ENCODE results near the gene MEI1. TPM values are rescaled to one million over a fixed set of nuclear protein-coding genes. Genes with fewer than 3 reads are reported as not detected.

MEI1 gene
- total RNA-seq, 4 donors from 2014 or later, result 0.70 to 1.9 TPM; not detected in 2

DNA sequence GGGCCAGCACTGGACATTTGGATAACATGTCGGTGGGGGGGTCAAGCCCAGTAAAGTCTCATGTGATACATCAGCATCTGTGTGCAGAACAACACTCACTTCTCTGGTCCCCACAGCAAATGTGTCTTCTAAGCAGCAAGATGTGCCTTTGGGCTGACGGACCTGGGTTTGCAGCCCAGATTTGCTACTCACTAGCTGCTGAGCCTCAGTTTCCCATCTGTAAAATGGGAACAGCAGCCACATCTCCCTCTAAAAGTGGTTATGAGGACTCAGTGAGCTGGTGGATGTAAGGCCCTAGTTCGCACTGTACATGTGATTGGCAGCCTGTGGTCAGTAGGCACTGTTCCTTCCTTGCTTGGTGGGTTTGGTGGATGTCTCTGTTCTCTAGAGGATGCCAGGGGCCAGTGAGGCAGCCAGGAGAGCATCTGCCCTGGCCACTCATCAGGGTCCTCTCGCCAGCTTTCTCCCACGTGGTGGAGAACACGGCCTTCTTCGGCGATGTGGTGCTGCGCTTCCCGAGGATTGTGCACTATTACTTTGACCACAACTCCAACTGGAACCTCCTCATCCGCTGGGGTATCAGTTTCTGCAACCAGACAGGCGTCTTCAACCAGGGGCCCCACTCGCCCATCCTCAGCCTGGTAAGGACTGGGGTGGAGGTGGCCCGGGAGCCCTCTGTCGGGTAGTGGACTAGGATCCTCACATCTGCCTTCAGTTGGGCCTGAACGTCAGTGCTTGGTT is 113.7 kb downstream of the MEI1 start:
- H3K27ac ChIP-seq, result no peak overlapping the region
- no peak for TF ChIP-seq POLR2A (IDR thresholded peaks at IDR 0.05)
- TF ChIP-seq, protein P1, sequence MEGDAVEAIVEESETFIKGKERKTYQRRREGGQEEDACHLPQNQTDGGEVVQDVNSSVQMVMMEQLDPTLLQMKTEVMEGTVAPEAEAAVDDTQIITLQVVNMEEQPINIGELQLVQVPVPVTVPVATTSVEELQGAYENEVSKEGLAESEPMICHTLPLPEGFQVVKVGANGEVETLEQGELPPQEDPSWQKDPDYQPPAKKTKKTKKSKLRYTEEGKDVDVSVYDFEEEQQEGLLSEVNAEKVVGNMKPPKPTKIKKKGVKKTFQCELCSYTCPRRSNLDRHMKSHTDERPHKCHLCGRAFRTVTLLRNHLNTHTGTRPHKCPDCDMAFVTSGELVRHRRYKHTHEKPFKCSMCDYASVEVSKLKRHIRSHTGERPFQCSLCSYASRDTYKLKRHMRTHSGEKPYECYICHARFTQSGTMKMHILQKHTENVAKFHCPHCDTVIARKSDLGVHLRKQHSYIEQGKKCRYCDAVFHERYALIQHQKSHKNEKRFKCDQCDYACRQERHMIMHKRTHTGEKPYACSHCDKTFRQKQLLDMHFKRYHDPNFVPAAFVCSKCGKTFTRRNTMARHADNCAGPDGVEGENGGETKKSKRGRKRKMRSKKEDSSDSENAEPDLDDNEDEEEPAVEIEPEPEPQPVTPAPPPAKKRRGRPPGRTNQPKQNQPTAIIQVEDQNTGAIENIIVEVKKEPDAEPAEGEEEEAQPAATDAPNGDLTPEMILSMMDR (IDR thresholded peaks at IDR 0.05), result no peak
- no peaks in the 10 kb centered on the region for H3K4me1 ChIP-seq
- H3K27me3 ChIP-seq, result no peaks in the 10 kb centered on the region
- H3K4me3 ChIP-seq, result no peak overlapping the region
- DNase-seq, result no peak
- no peaks in the 10 kb centered on the region for H3K36me3 ChIP-seq
- intact Hi-C loops (cut with DNase I; ENCODE audit: low total_unique reads), result no loop called here
- no peaks in the 10 kb centered on the region for H3K9me3 ChIP-seq

DNA sequence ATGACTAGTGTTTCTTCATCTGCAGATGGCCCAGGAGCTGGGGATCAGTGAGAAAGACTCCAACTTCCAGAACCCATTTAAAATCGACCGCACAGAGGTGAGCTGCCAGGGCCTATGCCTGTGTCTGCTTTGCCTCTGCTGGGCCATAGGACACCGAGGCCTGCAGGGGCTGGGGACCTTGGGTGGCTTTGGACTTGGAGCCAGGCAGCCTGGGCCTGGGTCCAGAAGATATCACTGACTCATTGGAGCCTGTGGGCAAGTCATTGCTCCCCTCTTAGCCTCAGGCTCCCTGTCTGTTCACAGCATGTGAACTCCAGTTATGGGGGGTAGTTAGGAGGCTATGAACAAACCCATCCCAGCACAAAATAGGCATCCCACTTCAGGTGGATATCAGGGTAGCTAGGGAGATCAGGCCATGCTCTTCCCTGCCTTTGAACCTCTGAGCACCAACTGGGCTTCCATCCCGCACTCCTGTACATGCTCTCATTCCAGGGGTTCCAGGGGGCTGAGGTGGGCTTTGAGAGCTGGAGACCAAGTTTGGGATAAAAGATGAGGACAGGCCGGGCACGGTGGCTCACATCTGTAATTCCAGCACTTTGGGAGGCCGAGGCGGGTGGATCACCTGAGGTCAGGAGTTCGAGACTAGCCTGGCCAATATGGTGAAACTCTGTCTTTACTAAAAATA is 114.6 kb downstream of the MEI1 start:
- intact Hi-C loops (cut with DNase I; ENCODE audit: low total_unique reads), result no loop called here
- no peak overlapping the region for H3K27ac ChIP-seq
- H3K9me3 ChIP-seq, result no peaks in the 10 kb centered on the region
- H3K36me3 ChIP-seq, result no peaks in the 10 kb centered on the region
- no peaks in the 10 kb centered on the region for H3K27me3 ChIP-seq
- no peak overlapping the region for H3K4me3 ChIP-seq
- DNase-seq, result no peak
- no peak for TF ChIP-seq POLR2A (IDR thresholded peaks at IDR 0.05)
- TF ChIP-seq, protein P1 (IDR thresholded peaks at IDR 0.05), result no peak
- no peaks in the 10 kb centered on the region for H3K4me1 ChIP-seq

DNA sequence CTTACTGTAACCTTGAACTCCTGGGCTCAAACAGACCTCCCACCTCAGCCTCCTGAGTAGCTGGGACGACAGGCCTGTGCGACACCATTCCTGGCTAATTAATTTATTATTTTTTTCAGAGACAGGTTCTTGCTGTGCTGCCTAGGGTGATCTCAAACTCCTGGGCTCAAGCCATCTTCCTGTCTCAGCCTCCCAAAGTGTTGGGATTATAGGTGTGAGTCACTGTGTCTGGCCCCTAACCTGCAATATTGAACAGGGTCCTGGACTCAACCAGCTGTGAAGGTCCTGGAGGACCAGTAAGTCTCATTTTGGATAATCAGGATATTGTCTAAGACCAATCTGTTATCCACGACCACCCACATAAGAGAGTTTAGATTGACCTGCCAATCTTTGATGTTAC is 116.4 kb downstream of the MEI1 start:
- TF ChIP-seq, protein P1 (IDR thresholded peaks at IDR 0.05), result no peak
- TF ChIP-seq POLR2A (IDR thresholded peaks at IDR 0.05), result no peak
- Histone ChIP-seq H3K4me3 (no peak overlapping the region), H3K9me3 (no peaks in the 10 kb centered on the region), H3K36me3 (no peaks in the 10 kb centered on the region), H3K27me3 (no peaks in the 10 kb centered on the region), H3K4me1 (no peaks in the 10 kb centered on the region), H3K27ac (no peak overlapping the region)
- DNase-seq, result no peak
- intact Hi-C loops (cut with DNase I; ENCODE audit: low total_unique reads), result no loop called here

DNA sequence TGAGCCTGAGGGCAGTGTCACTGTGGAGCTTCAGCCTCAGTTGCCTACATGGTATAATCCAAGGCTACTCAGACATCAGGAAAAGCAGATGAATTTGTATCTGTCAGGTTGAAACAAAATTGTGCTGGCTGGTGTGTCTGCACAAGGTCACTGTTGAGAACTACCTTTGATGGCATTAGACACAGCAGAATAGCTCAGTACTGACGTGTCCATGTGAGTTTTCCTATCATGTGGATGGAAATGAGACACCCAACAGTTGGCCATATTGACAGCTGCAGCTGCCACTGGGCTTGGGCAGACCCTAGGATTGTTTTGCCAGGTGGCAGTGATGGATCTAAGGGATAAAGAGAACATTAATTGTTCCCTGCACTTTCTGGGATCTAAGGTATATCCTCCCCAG is 116.9 kb downstream of the MEI1 start:
- no peak overlapping the region for H3K27ac ChIP-seq
- intact Hi-C loops (cut with DNase I; ENCODE audit: low total_unique reads), result no loop called here
- no peaks in the 10 kb centered on the region for H3K4me1 ChIP-seq
- no peaks in the 10 kb centered on the region for H3K36me3 ChIP-seq
- H3K9me3 ChIP-seq, result no peaks in the 10 kb centered on the region
- no peak overlapping the region for H3K4me3 ChIP-seq
- DNase-seq, result no peak
- no peak for TF ChIP-seq POLR2A (IDR thresholded peaks at IDR 0.05)
- TF ChIP-seq, protein P1 (IDR thresholded peaks at IDR 0.05), result no peak
- no peaks in the 10 kb centered on the region for H3K27me3 ChIP-seq

DNA sequence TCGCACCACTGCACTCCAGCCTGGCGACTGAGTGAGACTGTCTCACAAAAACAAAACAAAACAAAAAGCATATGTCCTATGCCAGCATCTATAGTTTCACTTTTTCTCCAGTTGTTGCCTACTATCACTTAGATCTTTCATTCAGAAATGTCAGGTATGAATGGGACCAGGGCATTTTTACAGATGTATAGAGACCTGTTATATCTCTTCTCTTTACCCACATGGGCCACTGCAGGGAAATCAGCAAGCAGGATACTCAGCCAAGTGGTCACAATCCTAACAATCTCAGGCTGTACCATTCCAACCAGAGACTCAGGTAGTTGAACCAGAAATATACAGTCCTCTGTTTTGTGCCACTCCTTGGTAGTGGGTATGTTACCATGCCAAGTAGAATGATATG is 117.6 kb downstream of the MEI1 start:
- no peak for TF ChIP-seq POLR2A (IDR thresholded peaks at IDR 0.05)
- TF ChIP-seq, protein P1 (IDR thresholded peaks at IDR 0.05), result no peak

More for the DNA sequence above, 117.6 kb downstream of the MEI1 start:
- Histone ChIP-seq H3K27me3 (no peaks in the 10 kb centered on the region), H3K36me3 (no peaks in the 10 kb centered on the region), H3K27ac (no peak overlapping the region), H3K9me3 (no peaks in the 10 kb centered on the region), H3K4me1 (no peaks in the 10 kb centered on the region), H3K4me3 (no peak overlapping the region)
- intact Hi-C loops (cut with DNase I; ENCODE audit: low total_unique reads), result no loop called here
- no peak for DNase-seq
